Loucy (cell line): Measurements from ENCODE around the gene NRIP2.

ENCODE experiments used
- H2AFZ ChIP-seq: fragments of 200-600 bp; sonication (generic); 2 replicates; pipeline ENCODE4 v1.6.0; 2016; ENCODE audit warnings: antibody characterized with exemption, mild to moderate bottlenecking, low read length, moderate library complexity
- H3F3A ChIP-seq: fragments of 200-600 bp; 2 replicates; pipeline ENCODE4 v1.6.0; 2016; ENCODE audit warnings: antibody characterized with exemption, low read depth, mild to moderate bottlenecking
- H3K27me3 ChIP-seq: fragments of 200-600 bp; sonication (generic); 2 replicates; pipeline ENCODE4 v1.6.1; 2014; ENCODE audit warnings: low read length, mild to moderate bottlenecking; ENCODE audit not compliant: insufficient read depth, poor library complexity, severe bottlenecking
- H3K36me3 ChIP-seq: fragments of 200-600 bp; sonication (generic); 2 replicates; pipeline ENCODE4 v1.6.1; 2016; ENCODE audit warnings: low read length; ENCODE audit not compliant: insufficient read depth
- H3K4me1 ChIP-seq: fragments of 200-600 bp; sonication (generic); 2 replicates; pipeline ENCODE4 v1.5.1; 2014; ENCODE audit warnings: low read length, mild to moderate bottlenecking; ENCODE audit not compliant: insufficient read depth, poor library complexity, severe bottlenecking
- H3K4me2 ChIP-seq: fragments of 200-600 bp; sonication (generic); 2 replicates; pipeline ENCODE4 v1.6.0; 2014; ENCODE audit warnings: antibody characterized with exemption, low read length, low read depth, mild to moderate bottlenecking; ENCODE audit not compliant: poor library complexity, severe bottlenecking
- H3K4me3 ChIP-seq: fragments of 200-600 bp; sonication (generic); 2 replicates; pipeline ENCODE4 v1.5.1; 2014; ENCODE audit warnings: low read length, mild to moderate bottlenecking, mixed read lengths; ENCODE audit not compliant: poor library complexity, severe bottlenecking
- H3K79me2 ChIP-seq: fragments of 200-600 bp; sonication (generic); 2 replicates; pipeline ENCODE4 v1.6.1; 2014; ENCODE audit warnings: low read length; ENCODE audit not compliant: insufficient read depth
- H3K9ac ChIP-seq: fragments of 200-600 bp; sonication (generic); 2 replicates; pipeline ENCODE4 v1.6.0; 2014; ENCODE audit warnings: mild to moderate bottlenecking, low read depth, low read length, moderate library complexity; ENCODE audit not compliant: poor library complexity, severe bottlenecking
- H3K9me2 ChIP-seq: fragments of 200-600 bp; sonication (generic); replicated peaks from 2 replicates; pipeline ENCODE4 v1.6.1; 2016; ENCODE audit warnings: low read depth, low read length, mixed read lengths
- H3K9me3 ChIP-seq: fragments of 200-600 bp; sonication (generic); 2 replicates; pipeline ENCODE4 v1.6.1; 2014; ENCODE audit warnings: mild to moderate bottlenecking, antibody characterized with exemption, low read length, low read depth; ENCODE audit not compliant: insufficient read depth
- H4K20me1 ChIP-seq: fragments of 200-600 bp; sonication (generic); 2 replicates; pipeline ENCODE4 v1.6.0; 2014; ENCODE audit warnings: antibody characterized with exemption, low read length, mild to moderate bottlenecking; ENCODE audit not compliant: insufficient read depth, poor library complexity, severe bottlenecking
- EZH2phosphoT487 ChIP-seq: fragments of 200-600 bp; IDR thresholded peaks from 2 replicates; pipeline ENCODE4 v1.6.1; 2018; ENCODE audit warnings: antibody characterized with exemption, mild to moderate bottlenecking, moderate library complexity, borderline replicate concordance
- TF ChIP-seq, protein P1 (sequence below): fragments of 200-600 bp; sonication (generic); conservative IDR thresholded peaks from 2 replicates; pipeline ENCODE4 v1.5.1; 2014; ENCODE audit warnings: mild to moderate bottlenecking, antibody characterized with exemption, low read length

Gene NRIP2

DNA sequence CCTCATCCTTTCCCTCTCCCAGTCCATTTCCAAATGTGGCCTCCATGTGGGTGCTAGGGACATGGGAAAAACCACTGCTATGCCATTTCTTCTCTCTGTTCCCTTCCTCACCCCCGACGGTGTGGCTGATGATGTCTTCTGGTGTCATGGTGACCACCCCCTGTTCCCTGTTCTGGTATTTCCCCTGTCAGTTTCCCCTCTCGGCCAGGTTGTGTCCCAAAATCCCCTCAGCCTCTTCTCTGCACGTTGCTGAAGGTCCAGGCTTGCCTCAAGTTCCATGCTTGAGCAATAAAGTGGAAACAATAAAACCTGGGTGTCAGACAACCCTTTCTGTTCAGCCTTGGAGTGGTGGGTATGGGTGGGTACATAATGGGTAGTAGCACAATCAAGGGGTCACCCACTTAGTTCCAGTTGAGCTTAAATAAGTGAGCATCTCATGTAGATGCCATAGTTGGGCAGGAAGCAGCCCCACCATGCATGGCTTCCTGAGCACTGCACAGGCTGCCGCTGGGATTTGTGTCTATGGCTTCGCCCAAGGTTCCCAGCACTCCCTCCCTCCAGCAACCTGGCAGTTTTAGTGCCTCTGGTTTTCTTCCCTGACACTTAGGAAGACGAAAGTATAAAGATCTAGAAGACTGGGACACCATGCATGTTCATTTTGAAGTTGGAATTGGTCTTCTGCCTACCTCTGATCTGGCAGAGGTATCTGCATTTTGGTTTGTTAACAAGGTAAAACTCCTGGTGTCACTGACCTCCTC, 31.0 kb downstream of the NRIP2 start:
- no peak overlapping the region for H3K4me2 ChIP-seq
- no peaks in the 10 kb centered on the region for H3K4me1 ChIP-seq
- H3F3A ChIP-seq: no peaks in the 10 kb centered on the region
- H3K4me3 ChIP-seq: no peak overlapping the region
- no peak overlapping the region for H2AFZ ChIP-seq
- H3K79me2 ChIP-seq: 0 out of 2 replicates have a peak, but pooled peaks cover 3% of the 10 kb centered on the region
- H4K20me1 ChIP-seq: no peaks in the 10 kb centered on the region
- H3K9me2 ChIP-seq: no peaks in the 10 kb centered on the region
- no peaks in the 10 kb centered on the region for H3K27me3 ChIP-seq
- no peaks in the 10 kb centered on the region for H3K9me3 ChIP-seq
- no peak for TF ChIP-seq EZH2phosphoT487
- TF ChIP-seq, protein P1, sequence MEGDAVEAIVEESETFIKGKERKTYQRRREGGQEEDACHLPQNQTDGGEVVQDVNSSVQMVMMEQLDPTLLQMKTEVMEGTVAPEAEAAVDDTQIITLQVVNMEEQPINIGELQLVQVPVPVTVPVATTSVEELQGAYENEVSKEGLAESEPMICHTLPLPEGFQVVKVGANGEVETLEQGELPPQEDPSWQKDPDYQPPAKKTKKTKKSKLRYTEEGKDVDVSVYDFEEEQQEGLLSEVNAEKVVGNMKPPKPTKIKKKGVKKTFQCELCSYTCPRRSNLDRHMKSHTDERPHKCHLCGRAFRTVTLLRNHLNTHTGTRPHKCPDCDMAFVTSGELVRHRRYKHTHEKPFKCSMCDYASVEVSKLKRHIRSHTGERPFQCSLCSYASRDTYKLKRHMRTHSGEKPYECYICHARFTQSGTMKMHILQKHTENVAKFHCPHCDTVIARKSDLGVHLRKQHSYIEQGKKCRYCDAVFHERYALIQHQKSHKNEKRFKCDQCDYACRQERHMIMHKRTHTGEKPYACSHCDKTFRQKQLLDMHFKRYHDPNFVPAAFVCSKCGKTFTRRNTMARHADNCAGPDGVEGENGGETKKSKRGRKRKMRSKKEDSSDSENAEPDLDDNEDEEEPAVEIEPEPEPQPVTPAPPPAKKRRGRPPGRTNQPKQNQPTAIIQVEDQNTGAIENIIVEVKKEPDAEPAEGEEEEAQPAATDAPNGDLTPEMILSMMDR: no peak
- H3K9ac ChIP-seq: no peak overlapping the region
- H3K36me3 ChIP-seq: peaks cover 62% of the 10 kb centered on the region; the same call in 1 of the 2 replicates

DNA sequence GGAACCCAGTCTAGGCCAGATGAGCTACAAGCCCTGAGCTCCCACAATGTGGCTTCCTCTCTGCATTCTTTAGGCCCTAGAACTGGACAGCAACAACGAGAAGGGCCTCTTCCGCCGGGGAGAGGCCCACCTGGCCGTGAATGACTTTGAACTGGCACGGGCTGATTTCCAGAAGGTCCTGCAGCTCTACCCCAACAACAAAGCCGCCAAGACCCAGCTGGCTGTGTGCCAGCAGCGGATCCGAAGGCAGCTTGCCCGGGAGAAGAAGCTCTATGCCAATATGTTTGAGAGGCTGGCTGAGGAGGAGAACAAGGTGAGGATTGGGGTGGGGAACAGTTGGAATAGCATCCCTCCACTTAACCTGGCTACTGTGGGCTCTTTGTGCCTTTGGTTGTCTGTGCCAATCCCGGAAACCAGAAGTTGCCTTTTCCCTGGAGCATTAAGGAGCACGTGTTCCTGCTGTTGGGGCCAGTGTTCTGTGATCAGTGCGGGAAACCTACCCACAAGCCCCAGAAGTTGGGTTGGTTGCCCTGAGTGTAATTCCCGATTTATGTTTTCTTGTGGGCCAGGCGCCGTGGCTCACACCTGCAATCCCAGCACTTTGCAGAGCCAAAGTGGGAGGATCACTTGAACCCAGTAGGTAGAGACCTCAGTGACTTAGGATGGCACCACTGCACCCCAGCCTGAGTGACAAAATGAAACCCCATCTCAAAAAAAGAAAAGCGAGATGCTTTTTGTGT, 33.6 kb downstream of the NRIP2 start:
- no peaks in the 10 kb centered on the region for H3K9me2 ChIP-seq
- no peak overlapping the region for H3K4me2 ChIP-seq
- TF ChIP-seq, protein P1: no peak
- no peak for TF ChIP-seq EZH2phosphoT487
- H3K36me3 ChIP-seq: peaks cover 76% of the 10 kb centered on the region; the same call in 1 of the 2 replicates
- H4K20me1 ChIP-seq: peaks cover 22% of the 10 kb centered on the region
- H2AFZ ChIP-seq: no peak overlapping the region
- no peaks in the 10 kb centered on the region for H3F3A ChIP-seq
- no peaks in the 10 kb centered on the region for H3K9me3 ChIP-seq
- no peak overlapping the region for H3K9ac ChIP-seq
- peaks cover 15% of the 10 kb centered on the region for H3K4me1 ChIP-seq
- peaks cover 28% of the 10 kb centered on the region for H3K79me2 ChIP-seq
- H3K4me3 ChIP-seq: no peak overlapping the region
- H3K27me3 ChIP-seq: no peaks in the 10 kb centered on the region

DNA sequence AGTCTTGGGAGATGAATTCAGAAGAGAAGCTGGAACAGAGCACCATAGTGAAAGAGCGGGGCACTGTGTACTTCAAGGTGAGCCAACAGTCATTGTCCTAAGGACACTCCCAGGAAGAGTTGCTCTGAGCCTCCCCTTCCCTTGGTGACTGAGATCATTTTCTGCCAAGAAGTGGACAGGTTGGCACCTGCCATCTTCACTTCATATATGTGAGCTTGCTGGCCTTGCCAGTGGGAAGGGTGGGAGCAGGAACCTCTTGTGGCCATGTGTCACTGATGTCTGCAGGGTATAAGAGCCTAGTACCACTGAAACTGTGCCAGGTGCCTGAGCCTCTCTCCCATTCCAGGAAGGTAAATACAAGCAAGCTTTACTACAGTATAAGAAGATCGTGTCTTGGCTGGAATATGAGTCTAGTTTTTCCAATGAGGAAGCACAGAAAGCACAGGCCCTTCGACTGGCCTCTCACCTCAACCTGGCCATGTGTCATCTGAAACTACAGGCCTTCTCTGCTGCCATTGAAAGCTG, 34.7 kb downstream of the NRIP2 start:
- Histone ChIP-seq H3F3A (no peaks in the 10 kb centered on the region), H3K36me3 (peaks cover 72% of the 10 kb centered on the region; the same call in 1 of the 2 replicates), H3K9me2 (no peaks in the 10 kb centered on the region), H3K9me3 (no peaks in the 10 kb centered on the region), H3K4me1 (peaks cover 17% of the 10 kb centered on the region), H3K9ac (no peak overlapping the region), H3K79me2 (peaks cover 35% of the 10 kb centered on the region), H3K27me3 (no peaks in the 10 kb centered on the region), H3K4me2 (no peak overlapping the region), H4K20me1 (peaks cover 26% of the 10 kb centered on the region), H3K4me3 (no peak overlapping the region), H2AFZ (no peak overlapping the region)
- TF ChIP-seq, protein P1: no peak
- TF ChIP-seq EZH2phosphoT487: no peak
